ENCODE measurements around the gene TRPV4. TPM values are rescaled to one million over a fixed set of nuclear protein-coding genes. Genes with fewer than 3 reads are reported as not detected.

Gene TRPV4
- total RNA-seq, 1 donor from 2014 or later: 5.6 TPM

- no peak overlapping the region for H3K27ac ChIP-seq
- DNase-seq (ENCODE audit: extremely low spot score in 2 of 2): no peak
- no peaks in the 10 kb centered on the region for H3K9me3 ChIP-seq
- H3K27me3 ChIP-seq: no peaks in the 10 kb centered on the region
- no peaks in the 10 kb centered on the region for H3K4me1 ChIP-seq
- no peak for TF ChIP-seq CTCF (IDR thresholded peaks at IDR 0.05)
- TF ChIP-seq POLR2A (IDR thresholded peaks at IDR 0.05): no peak
- TF ChIP-seq POLR2AphosphoS5 (IDR thresholded peaks at IDR 0.05; ENCODE audit: insufficient read depth in 1 of 2, low read depth in 1 of 2): no peak
- no peak overlapping the region for H3K4me3 ChIP-seq
- intact Hi-C loops (cut with DNase I): no loop called here
- no peaks in the 10 kb centered on the region for H3K36me3 ChIP-seq
Observed at GRCh38 chr12:109738209-109738608, 95.0 kb downstream of the TRPV4 start.

GRCh38 chr12:109737631-109738030 is 95.6 kb downstream of the TRPV4 start:
- Histone ChIP-seq H3K27ac (no peak overlapping the region), H3K4me1 (no peaks in the 10 kb centered on the region), H3K4me3 (no peak overlapping the region), H3K36me3 (no peaks in the 10 kb centered on the region), H3K27me3 (no peaks in the 10 kb centered on the region), H3K9me3 (no peaks in the 10 kb centered on the region)
- DNase-seq (ENCODE audit: extremely low spot score in 2 of 2): no peak
- TF ChIP-seq CTCF (IDR thresholded peaks at IDR 0.05) (no peak), POLR2AphosphoS5 (IDR thresholded peaks at IDR 0.05; ENCODE audit: insufficient read depth in 1 of 2, low read depth in 1 of 2) (no peak), POLR2A (IDR thresholded peaks at IDR 0.05) (no peak)
- intact Hi-C loops (cut with DNase I): no loop called here

GRCh38 chr12:109737126-109737525 is 96.1 kb downstream of the TRPV4 start:
- H3K4me1 ChIP-seq: no peaks in the 10 kb centered on the region
- no peaks in the 10 kb centered on the region for H3K9me3 ChIP-seq
- intact Hi-C loops (cut with DNase I): no loop called here
- H3K27me3 ChIP-seq: no peaks in the 10 kb centered on the region
- no peak overlapping the region for H3K4me3 ChIP-seq
- TF ChIP-seq POLR2AphosphoS5 (IDR thresholded peaks at IDR 0.05; ENCODE audit: insufficient read depth in 1 of 2, low read depth in 1 of 2) (no peak), POLR2A (IDR thresholded peaks at IDR 0.05) (no peak), CTCF (IDR thresholded peaks at IDR 0.05) (no peak)
- no peaks in the 10 kb centered on the region for H3K36me3 ChIP-seq
- no peak for DNase-seq (ENCODE audit: extremely low spot score in 2 of 2)
- no peak overlapping the region for H3K27ac ChIP-seq

GRCh38 chr12:109736552-109737108 is 96.6 kb downstream of the TRPV4 start:
- TF ChIP-seq POLR2AphosphoS5 (IDR thresholded peaks at IDR 0.05; ENCODE audit: insufficient read depth in 1 of 2, low read depth in 1 of 2) (no peak), CTCF (IDR thresholded peaks at IDR 0.05) (no peak), POLR2A (IDR thresholded peaks at IDR 0.05) (no peak)
- no peaks in the 10 kb centered on the region for H3K4me1 ChIP-seq
- H3K27me3 ChIP-seq: no peaks in the 10 kb centered on the region
- no peaks in the 10 kb centered on the region for H3K36me3 ChIP-seq
- no peak overlapping the region for H3K27ac ChIP-seq
- no peaks in the 10 kb centered on the region for H3K9me3 ChIP-seq
- H3K4me3 ChIP-seq: no peak overlapping the region
- intact Hi-C loops (cut with DNase I): no loop called here
- no peak for DNase-seq (ENCODE audit: extremely low spot score in 2 of 2)

- intact Hi-C loops (cut with DNase I): no loop called here
- no peak for TF ChIP-seq CTCF (IDR thresholded peaks at IDR 0.05)
- TF ChIP-seq POLR2AphosphoS5 (IDR thresholded peaks at IDR 0.05; ENCODE audit: insufficient read depth in 1 of 2, low read depth in 1 of 2): no peak
- TF ChIP-seq POLR2A (IDR thresholded peaks at IDR 0.05): no peak
- H3K36me3 ChIP-seq: no peaks in the 10 kb centered on the region
- H3K4me3 ChIP-seq: no peak overlapping the region
- no peak overlapping the region for H3K27ac ChIP-seq
- H3K9me3 ChIP-seq: no peaks in the 10 kb centered on the region
- no peaks in the 10 kb centered on the region for H3K4me1 ChIP-seq
- no peak for DNase-seq (ENCODE audit: extremely low spot score in 2 of 2)
- no peaks in the 10 kb centered on the region for H3K27me3 ChIP-seq
Observed at GRCh38 chr12:109735825-109736551, 97.2 kb downstream of the TRPV4 start.

Data from vagina (tissue), 2 donors.